Esophagus muscularis mucosa (tissue), 4 donors: Measurements from ENCODE around the gene CTNNA3. TPM values are rescaled to one million over a fixed set of nuclear protein-coding genes. Genes with fewer than 3 reads are reported as not detected.
"Not testable (repeated sequence)": the region's sequence is repeated elsewhere in the genome, so short reads cannot be mapped to it uniquely, and the experiment has no call there.

Experiments
- DNase-seq: peaks from one replicate; pipeline ENCODE4 v3.0.0-alpha.2; 2017; ENCODE audit errors: extremely low spot score
- H3K27ac ChIP-seq, 4 donors: fragments of 200-600 bp; sonication (generic); replicated peaks in 1 of 4; 1 replicate in 3 of 4; 2 replicates in 1 of 4; pipeline ENCODE4 v1.5.1; 2016 to 2019; ENCODE audit warnings: mild to moderate bottlenecking in 1 of 4
- H3K27me3 ChIP-seq, 4 donors: fragments of 200-600 bp; sonication (generic); one replicate each; pipeline versions ENCODE4 v1.5.1 to v1.6.0; 2016 to 2019
- H3K36me3 ChIP-seq, 4 donors: fragments of 200-600 bp; sonication (generic); one replicate each; pipeline ENCODE4 v1.5.1; 2016 to 2019
- H3K4me1 ChIP-seq, 4 donors: fragments of 200-600 bp; sonication (generic); one replicate each; pipeline ENCODE4 v1.5.1; 2016 to 2019
- H3K4me3 ChIP-seq, 4 donors: fragments of 200-600 bp; sonication (generic); 1 replicate in 2 of 4; 2 replicates in 2 of 4; pipeline ENCODE4 v1.5.1; 2016 to 2019; ENCODE audit warnings: mild to moderate bottlenecking in 4 of 4, moderate library complexity in 1 of 4
- H3K9me3 ChIP-seq, 4 donors: fragments of 200-600 bp; sonication (generic); 1 replicate in 3 of 4; 2 replicates in 1 of 4; pipeline ENCODE4 v1.5.1; 2016 to 2019
- CTCF ChIP-seq, 3 experiments: fragments of 200-600 bp in 2 of 3; fragments of 450-650 bp in 1 of 3; sonication (generic) in 2 of 3; IDR thresholded peaks; one replicate each; pipeline ENCODE4 v1.5.1; 2017 to 2019; ENCODE audit warnings: antibody characterized with exemption in 3 of 3, mild to moderate bottlenecking in 2 of 3, moderate library complexity in 1 of 3
- EP300 ChIP-seq: sonication (generic); formaldehyde crosslinking; IDR thresholded peaks from one replicate; pipeline ENCODE4 v1.6.1; 2017; ENCODE audit warnings: antibody characterized with exemption
- POLR2A ChIP-seq: fragments of 450-650 bp; IDR thresholded peaks from one replicate; pipeline ENCODE4 v1.6.1; 2017; ENCODE audit warnings: antibody characterized with exemption, moderate library complexity, mild to moderate bottlenecking, low read depth
- POLR2AphosphoS5 ChIP-seq, 2 donors: sonication (generic); formaldehyde crosslinking; IDR thresholded peaks; one replicate each; pipeline ENCODE4 v1.6.1; 2017; ENCODE audit warnings: antibody characterized with exemption in 2 of 2
- WGBS: methylation state at CpG from one replicate; pipeline ENCODE4 v1.1.5; 2018; 5-methylcytosine and 5-hydroxymethylcytosine counted together
- intact Hi-C: fragments of 100-400 bp; cut with DNase I; formaldehyde crosslinking; loops from one replicate; pipeline ENCODE4 v1.15.1; 2023
- total RNA-seq, 4 donors: library from RNA; depleted of rRNA; stranded (reverse); fragments of >200 nt; gene quantifications; one replicate each; pipeline versions ENCODE4 v1.1.0 to v1.2.1, GENCODE V29; 2016

Gene CTNNA3
- total RNA-seq, 4 donors from 2014 or later = 5.1 to 27.8 (median 17.6) TPM

- Histone ChIP-seq H3K9me3 (no peaks in the 10 kb centered on the region), H3K27me3 (no peaks in the 10 kb centered on the region), H3K27ac (no peak overlapping the region), H3K4me3 (no peak overlapping the region), H3K36me3 (no peaks in the 10 kb centered on the region), H3K4me1 (no peaks in the 10 kb centered on the region)
- no peak for DNase-seq
- intact Hi-C loops = no loop called here
- TF ChIP-seq POLR2A = no peak
- no peak for TF ChIP-seq CTCF (IDR thresholded peaks at IDR 0.05)
- no peak for TF ChIP-seq POLR2AphosphoS5 (IDR thresholded peaks at IDR 0.05)
- no peak for TF ChIP-seq EP300
- WGBS = 80% methylated on average over 1 of the region's 1 CpG
These were observed 1346.3 kb downstream of the CTNNA3 start for GRCh38 chr10:66349726-66350125.

GRCh38 chr10:66349076-66349475 lies 1346.9 kb downstream of the CTNNA3 start:
- no peak for DNase-seq
- no peak for TF ChIP-seq CTCF (IDR thresholded peaks at IDR 0.05)
- intact Hi-C loops = no loop called here
- Histone ChIP-seq H3K4me3 (no peak overlapping the region), H3K36me3 (no peaks in the 10 kb centered on the region), H3K27ac (no peak overlapping the region), H3K4me1 (no peaks in the 10 kb centered on the region), H3K9me3 (no peaks in the 10 kb centered on the region), H3K27me3 (no peaks in the 10 kb centered on the region)
- WGBS = 91% methylated on average over 2 of the region's 2 CpGs

GRCh38 chr10:66337211-66337610 lies 1358.8 kb downstream of the CTNNA3 start:
- intact Hi-C loops = no loop called here
- 61% methylated on average over 3 of the region's 3 CpGs for WGBS

GRCh38 chr10:66336791-66337190 lies 1359.2 kb downstream of the CTNNA3 start:
- no peaks in the 10 kb centered on the region for H3K4me1 ChIP-seq
- DNase-seq = no peak
- H3K27ac ChIP-seq = no peak overlapping the region
- no peaks in the 10 kb centered on the region for H3K36me3 ChIP-seq
- TF ChIP-seq POLR2A (no peak), EP300 (no peak), CTCF (IDR thresholded peaks at IDR 0.05) (no peak), POLR2AphosphoS5 (IDR thresholded peaks at IDR 0.05) (no peak)
- intact Hi-C loops = no loop called here
- H3K4me3 ChIP-seq = no peak overlapping the region
- H3K27me3 ChIP-seq = no peaks in the 10 kb centered on the region
- peaks cover 0 to 9% (median 4%) of the 10 kb centered on the region in 4 donors for H3K9me3 ChIP-seq

More at GRCh38 chr10:66337211-66337610, 1358.8 kb downstream of the CTNNA3 start:
- Histone ChIP-seq H3K27me3 (no peaks in the 10 kb centered on the region), H3K27ac (no peak overlapping the region), H3K4me1 (no peaks in the 10 kb centered on the region), H3K36me3 (no peaks in the 10 kb centered on the region), H3K4me3 (no peak overlapping the region), H3K9me3 (peaks cover 0 to 9% (median 4%) of the 10 kb centered on the region in 4 donors)
- no peak for DNase-seq
- TF ChIP-seq POLR2AphosphoS5 (IDR thresholded peaks at IDR 0.05) (no peak), CTCF (IDR thresholded peaks at IDR 0.05) (no peak), EP300 (no peak), POLR2A (no peak)

GRCh38 chr10:66335753-66336152 lies 1360.2 kb downstream of the CTNNA3 start:
- H3K27me3 ChIP-seq, H3K4me3 ChIP-seq, DNase-seq, H3K9me3 ChIP-seq, H3K4me1 ChIP-seq, H3K36me3 ChIP-seq, H3K27ac ChIP-seq, intact Hi-C loops: not testable (repeated sequence)
- WGBS = 90% methylated on average over 3 of the region's 8 CpGs
